ENCODE data around the gene MYADML2.

Gene MYADML2

GRCh38 chr17:81978524-81979298 lies 31.7 kb upstream of the MYADML2 start:
- no peak for DNase-seq (ENCODE audit: low spot score)

- peak; percentile 90 for DNase-seq (ENCODE audit: low spot score)
These were observed 30.3 kb upstream of the MYADML2 start, which contains the start of gene ASPSCR1 for GRCh38 chr17:81977211-81977808. TSS of gene ASPSCR1 (plus strand) at chr17:81977629. CDS start at chr17:81977647, 18 bp downstream.

GRCh38 chr17:81976332-81977210 lies 29.5 kb upstream of the MYADML2 start:
- DNase-seq (ENCODE audit: low spot score): no peak

GRCh38 chr17:81973432-81973831 lies 26.4 kb upstream of the MYADML2 start:
- DNase-seq (ENCODE audit: low spot score): no peak

- DNase-seq (ENCODE audit: low spot score): no peak
These were observed 22.1 kb upstream of the MYADML2 start for GRCh38 chr17:81968850-81969812.

- no peak for DNase-seq (ENCODE audit: low spot score)
These were observed 21.3 kb upstream of the MYADML2 start for GRCh38 chr17:81968396-81968745.

- DNase-seq (ENCODE audit: low spot score): peak; percentile 91
These were observed 20.7 kb upstream of the MYADML2 start for GRCh38 chr17:81967533-81968395.

- no peak for DNase-seq (ENCODE audit: low spot score)
These were observed 20.2 kb upstream of the MYADML2 start for GRCh38 chr17:81967244-81967532.

GRCh38 chr17:81966343-81967243 lies 19.6 kb upstream of the MYADML2 start:
- DNase-seq (ENCODE audit: low spot score): no peak

GRCh38 chr17:81964081-81964849 lies 17.2 kb upstream of the MYADML2 start:
- DNase-seq (ENCODE audit: low spot score): no peak

- DNase-seq (ENCODE audit: low spot score): no peak
These were observed 15.7 kb upstream of the MYADML2 start for GRCh38 chr17:81962499-81963441.

GRCh38 chr17:81961521-81962498 lies 14.8 kb upstream of the MYADML2 start:
- no peak for DNase-seq (ENCODE audit: low spot score)

- no peak for DNase-seq (ENCODE audit: low spot score)
These were observed 14.1 kb upstream of the MYADML2 start, which contains the start of gene NOTUM for GRCh38 chr17:81961087-81961511. TSS of gene NOTUM (minus strand) at chr17:81961187. CDS start at chr17:81960909, 278 bp downstream.

GRCh38 chr17:81960130-81960958 lies 13.3 kb upstream of the MYADML2 start:
- no peak for DNase-seq (ENCODE audit: low spot score)

GRCh38 chr17:81959362-81960129 lies 12.5 kb upstream of the MYADML2 start:
- peak; percentile 78 for DNase-seq (ENCODE audit: low spot score)
